ENCODE results near the gene CYB561D1. TPM values are rescaled to one million over a fixed set of nuclear protein-coding genes. Genes with fewer than 3 reads are reported as not detected.

CYB561D1 gene
- total and polyA plus RNA-seq, 9 of the 15 experiments (the other 6 are each of a cell fraction or from before 2014, with no cell fraction given) = 0.71 to 7.2 (median 3.5) TPM

- H3K4me1 ChIP-seq (replicated peaks in 1 of 2; ENCODE audit: control insufficient read depth in 2 of 2, insufficient read depth in 2 of 2, low read length in 2 of 2) = peaks cover 4 to 16% of the 10 kb centered on the region in 2 experiments; a peak in 4 of 5 replicates
- H3K79me2 ChIP-seq (ENCODE audit: control insufficient read depth, insufficient read depth, low read length) = peaks cover 19% of the 10 kb centered on the region
- H3K36me3 ChIP-seq (ENCODE audit: control insufficient read depth, insufficient read depth, low read length) = no peaks in the 10 kb centered on the region
- no peaks in the 10 kb centered on the region for H3K9me1 ChIP-seq (ENCODE audit: control insufficient read depth, insufficient read depth, low read length)
- H3K4me2 ChIP-seq (ENCODE audit: insufficient read depth, low read length) = no peak overlapping the region
- in situ Hi-C loops (cut with MboI) (no loop called here), intact Hi-C loops (cut with micrococcal nuclease) (no loop called here)
- H3K4me3 ChIP-seq = no peak overlapping the region
- H2AFZ ChIP-seq (ENCODE audit: low read depth, low read length) = 0 out of 2 replicates have a peak overlapping the region, but pooled peaks have one; percentile 10
- WGBS (ENCODE audit: insufficient coverage, low coverage, missing lambda C conversion rate) = 49% methylated on average over 20 of the region's 24 CpGs
- ChIA-PET POLR2A (interaction anchor here (0.6 to 2.5 kb wide), 5 partner anchors 9 to 291 kb away, joined by 3 to 10 read pairs (median 4); no protein-coding TSS in a partner anchor), CTCF (ENCODE audit: low intra/inter-chr PET ratio) (no interaction called here)
- FAIRE-seq = no peak
- no TSS peak for BruUV-seq (replicated peaks)
- ATAC-seq = no peak
- H3K27ac ChIP-seq (ENCODE audit: extremely low read depth, low read depth, low read length) = no peak overlapping the region
- H3K9ac ChIP-seq (ENCODE audit: insufficient read depth in 1 of 2, low read depth in 2 of 2, low read length in 2 of 2) = peak overlapping the region in 1 of 2 experiments; percentile 27; a peak in 3 of 4 replicates
- H3K27me3 ChIP-seq (ENCODE audit: control insufficient read depth in 2 of 2, insufficient read depth in 2 of 2, low read length in 2 of 2) = peaks cover 2 to 13% of the 10 kb centered on the region in 2 experiments; a peak in 2 of 5 replicates
- DNase-seq (ENCODE audit: extremely low read depth in 1 of 4, low spot score in 3 of 4) = peak in 2 of 4 experiments; percentile 18 to 45
- H3K9me3 ChIP-seq (replicated peaks; ENCODE audit: control insufficient read depth, insufficient read depth, low read depth, low read length) = no peaks in the 10 kb centered on the region
- TF ChIP-seq MTA1 (IDR thresholded peaks at IDR 0.05; ENCODE audit: borderline replicate concordance) (no peak), SMARCE1 (IDR thresholded peaks at IDR 0.05) (no peak), E2F4 (CRISPR knock-in tag; IDR thresholded peaks at IDR 0.05; ENCODE audit: low read depth) (0 out of 2 replicates have a peak, but pooled peaks have one; percentile 12), GTF2E2 (tag; IDR thresholded peaks at IDR 0.05) (no peak), POLR2G (IDR thresholded peaks at IDR 0.05; ENCODE audit: low read depth, low read length) (peak; percentile 35; the same call in 1 of the 2 replicates), ZBTB33 (CRISPR knock-in tag; IDR thresholded peaks at IDR 0.05) (peak; percentile 79), RBFOX2 (IDR thresholded peaks at IDR 0.05; ENCODE audit: low read depth, low read length) (peak; percentile 30; the same call in 1 of the 2 replicates), PRMT5 (CRISPR knock-in tag; IDR thresholded peaks at IDR 0.05) (no peak), SMARCA4 (IDR thresholded peaks at IDR 0.05) (no peak)
- H4K20me1 ChIP-seq (replicated peaks; ENCODE audit: control insufficient read depth, insufficient read depth, low read length) = no peaks in the 10 kb centered on the region
Measured at GRCh38 chr1:109543283-109543987, 49.5 kb downstream of the CYB561D1 start.

Data from K562 (cell line).